SK-N-SH treated with all-trans-retinoic acid at 6 μM for 48 hours (cell line): ENCODE results near the gene LARGE1.
"Not testable (repeated sequence)": the region's sequence is repeated elsewhere in the genome, so short reads cannot be mapped to it uniquely, and the experiment has no call there.

Experiments
- ARNTL ChIP-seq: fragments of 450-650 bp; formaldehyde crosslinking; IDR thresholded peaks from 2 replicates; pipeline ENCODE4 v1.5.0; 2020; ENCODE audit warnings: low read depth, mild to moderate bottlenecking, moderate library complexity, borderline replicate concordance
- PATZ1 ChIP-seq: fragments of 250-450 bp; sonication (Bioruptor Pico); IDR thresholded peaks from 2 replicates; pipeline ENCODE4 v1.8.0; 2020; ENCODE audit warnings: mild to moderate bottlenecking, moderate library complexity, borderline replicate concordance
- ZFP30 ChIP-seq: fragments of 450-650 bp; formaldehyde crosslinking; IDR thresholded peaks from 2 replicates; pipeline ENCODE4 v1.5.0; 2022; ENCODE audit warnings: mild to moderate bottlenecking, moderate library complexity

DNA sequence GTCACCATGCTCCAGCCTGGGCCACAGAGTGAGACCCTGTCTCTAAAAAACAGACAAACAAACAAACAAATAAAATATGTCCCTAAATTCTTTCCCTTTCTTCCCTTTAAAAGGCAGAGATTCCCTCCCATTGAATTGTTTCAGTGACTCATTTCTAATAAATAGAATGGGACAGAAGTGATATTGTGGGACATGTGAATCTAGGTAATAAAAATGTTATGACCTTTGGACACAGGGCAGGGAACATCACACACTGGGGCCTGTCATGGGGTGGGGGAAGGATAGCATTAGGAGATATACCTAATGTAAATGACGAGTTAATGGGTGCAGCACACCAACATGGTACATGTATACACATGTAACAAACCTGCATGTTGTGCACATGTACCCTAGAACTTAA, 459.0 kb downstream of the LARGE1 start:
- not testable (repeated sequence) for TF ChIP-seq ZFP30 (CRISPR knock-in tag); ARNTL (CRISPR knock-in tag); PATZ1
